Smooth muscle cell (in vitro differentiated cells): ENCODE measurements around the gene APOD. TPM values are rescaled to one million over a fixed set of nuclear protein-coding genes. Genes with fewer than 3 reads are reported as not detected.
"Not testable (repeated sequence)": the region's sequence is repeated elsewhere in the genome, so short reads cannot be mapped to it uniquely, and the experiment has no call there.

Experiments used
- DNase-seq: peaks from one replicate; lab custom pipeline; 2025; ENCODE audit not compliant: unreplicated experiment; lab: John Stamatoyannopoulos, UW
- H2AFZ ChIP-seq: fragments of 200-600 bp; sonication (generic); 2 replicates; pipeline ENCODE4 v1.6.0; 2016; ENCODE audit warnings: antibody characterized with exemption, low read depth, mild to moderate bottlenecking
- H3F3A ChIP-seq: fragments of 200-600 bp; sonication (generic); 2 replicates; pipeline ENCODE4 v1.6.0; 2017; ENCODE audit warnings: antibody characterized with exemption, low read depth
- H3K27ac ChIP-seq: fragments of 200-600 bp; sonication (generic); 2 replicates; pipeline ENCODE4 v1.5.1; 2016; ENCODE audit warnings: low read depth, mild to moderate bottlenecking
- H3K27me3 ChIP-seq: fragments of 200-600 bp; sonication (generic); 2 replicates; pipeline ENCODE4 v1.6.1; 2016; ENCODE audit warnings: low read depth, mild to moderate bottlenecking
- H3K36me3 ChIP-seq: fragments of 200-600 bp; sonication (generic); 2 replicates; pipeline ENCODE4 v1.5.1; 2016; ENCODE audit warnings: low read depth
- H3K4me1 ChIP-seq: fragments of 200-600 bp; sonication (generic); 2 replicates; pipeline ENCODE4 v1.5.1; 2016; ENCODE audit warnings: low read depth
- H3K4me2 ChIP-seq: fragments of 200-600 bp; sonication (generic); 2 replicates; pipeline ENCODE4 v1.6.0; 2016; ENCODE audit warnings: mild to moderate bottlenecking
- H3K4me3 ChIP-seq: fragments of 200-600 bp; sonication (generic); 2 replicates; pipeline ENCODE4 v1.5.1; 2016; ENCODE audit warnings: mild to moderate bottlenecking
- H3K79me2 ChIP-seq: fragments of 200-600 bp; sonication (generic); 2 replicates; pipeline ENCODE4 v1.6.0; 2016; ENCODE audit warnings: low read depth, mild to moderate bottlenecking
- H3K9ac ChIP-seq: fragments of 200-600 bp; sonication (generic); 2 replicates; pipeline ENCODE4 v1.6.0; 2016; ENCODE audit warnings: low read depth
- H3K9me3 ChIP-seq: fragments of 200-600 bp; sonication (generic); replicated peaks from 2 replicates; pipeline ENCODE4 v1.5.1; 2016; ENCODE audit warnings: low read depth
- H4K20me1 ChIP-seq: fragments of 200-600 bp; sonication (generic); 2 replicates; pipeline ENCODE4 v1.6.0; 2016; ENCODE audit warnings: low read depth
- WGBS: methylation state at CpG from one replicate; pipeline ENCODE4 v1.1.7; 2016; ENCODE audit warnings: low lambda C conversion rate; 5-methylcytosine and 5-hydroxymethylcytosine counted together
- polyA plus RNA-seq: library from polyadenylated mRNA; unstranded; fragments of >200 nt; fragmentation: Nextera tagmentation; extraction: Ambion mirVana; gene quantifications from 2 replicates; pipeline ENCODE4 v1.2.1, GENCODE V29; 2016
- total RNA-seq: library from RNA; depleted of rRNA; stranded (reverse); fragments of >200 nt; gene quantifications from 2 replicates; pipeline ENCODE4 v1.2.3, GENCODE V29; 2014
- TF ChIP-seq, protein P1 (sequence below): fragments of 200-600 bp; sonication (generic); IDR thresholded peaks from 2 replicates; pipeline ENCODE4 v1.5.1; 2017; ENCODE audit warnings: borderline replicate concordance, mild to moderate bottlenecking, antibody characterized with exemption; ENCODE audit not compliant: insufficient read depth, poor library complexity, severe bottlenecking

The APOD gene
- total and polyA plus RNA-seq, 2 experiments from 2014 or later, result 0.39 to 2.2 TPM

DNA sequence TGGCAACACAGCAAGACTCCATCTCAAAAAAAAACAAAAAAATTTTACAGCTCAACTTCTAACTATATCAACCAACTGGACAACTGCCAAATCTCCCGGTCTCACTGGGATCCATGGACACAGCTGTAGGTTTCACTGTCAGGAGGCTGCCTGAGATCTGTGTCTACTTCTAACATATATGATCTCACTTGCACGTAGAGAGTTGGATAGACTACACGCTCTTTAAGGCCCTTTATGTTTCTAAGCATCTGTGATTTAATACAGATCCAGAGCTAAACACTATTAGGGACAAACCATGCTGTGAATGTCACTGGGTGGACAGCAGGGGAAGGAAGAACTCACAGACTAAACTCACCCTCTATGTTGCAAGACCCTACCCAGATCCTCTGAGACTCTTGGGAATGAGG, 13.0 kb upstream of the APOD start:
- H2AFZ ChIP-seq, result no peak overlapping the region
- H3K79me2 ChIP-seq, result no peaks in the 10 kb centered on the region
- DNase-seq, result no peak
- H4K20me1 ChIP-seq, result no peaks in the 10 kb centered on the region
- no peaks in the 10 kb centered on the region for H3K36me3 ChIP-seq
- no peak overlapping the region for H3K9ac ChIP-seq
- WGBS, result 65% methylated on average over 3 of the region's 3 CpGs
- H3K4me1 ChIP-seq, result no peaks in the 10 kb centered on the region
- no peak overlapping the region for H3K4me2 ChIP-seq
- no peaks in the 10 kb centered on the region for H3K9me3 ChIP-seq
- TF ChIP-seq, protein P1, sequence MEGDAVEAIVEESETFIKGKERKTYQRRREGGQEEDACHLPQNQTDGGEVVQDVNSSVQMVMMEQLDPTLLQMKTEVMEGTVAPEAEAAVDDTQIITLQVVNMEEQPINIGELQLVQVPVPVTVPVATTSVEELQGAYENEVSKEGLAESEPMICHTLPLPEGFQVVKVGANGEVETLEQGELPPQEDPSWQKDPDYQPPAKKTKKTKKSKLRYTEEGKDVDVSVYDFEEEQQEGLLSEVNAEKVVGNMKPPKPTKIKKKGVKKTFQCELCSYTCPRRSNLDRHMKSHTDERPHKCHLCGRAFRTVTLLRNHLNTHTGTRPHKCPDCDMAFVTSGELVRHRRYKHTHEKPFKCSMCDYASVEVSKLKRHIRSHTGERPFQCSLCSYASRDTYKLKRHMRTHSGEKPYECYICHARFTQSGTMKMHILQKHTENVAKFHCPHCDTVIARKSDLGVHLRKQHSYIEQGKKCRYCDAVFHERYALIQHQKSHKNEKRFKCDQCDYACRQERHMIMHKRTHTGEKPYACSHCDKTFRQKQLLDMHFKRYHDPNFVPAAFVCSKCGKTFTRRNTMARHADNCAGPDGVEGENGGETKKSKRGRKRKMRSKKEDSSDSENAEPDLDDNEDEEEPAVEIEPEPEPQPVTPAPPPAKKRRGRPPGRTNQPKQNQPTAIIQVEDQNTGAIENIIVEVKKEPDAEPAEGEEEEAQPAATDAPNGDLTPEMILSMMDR, result no peak
- H3F3A ChIP-seq, result no peaks in the 10 kb centered on the region
- H3K4me3 ChIP-seq, result no peak overlapping the region
- no peaks in the 10 kb centered on the region for H3K27me3 ChIP-seq
- H3K27ac ChIP-seq, result no peak overlapping the region

DNA sequence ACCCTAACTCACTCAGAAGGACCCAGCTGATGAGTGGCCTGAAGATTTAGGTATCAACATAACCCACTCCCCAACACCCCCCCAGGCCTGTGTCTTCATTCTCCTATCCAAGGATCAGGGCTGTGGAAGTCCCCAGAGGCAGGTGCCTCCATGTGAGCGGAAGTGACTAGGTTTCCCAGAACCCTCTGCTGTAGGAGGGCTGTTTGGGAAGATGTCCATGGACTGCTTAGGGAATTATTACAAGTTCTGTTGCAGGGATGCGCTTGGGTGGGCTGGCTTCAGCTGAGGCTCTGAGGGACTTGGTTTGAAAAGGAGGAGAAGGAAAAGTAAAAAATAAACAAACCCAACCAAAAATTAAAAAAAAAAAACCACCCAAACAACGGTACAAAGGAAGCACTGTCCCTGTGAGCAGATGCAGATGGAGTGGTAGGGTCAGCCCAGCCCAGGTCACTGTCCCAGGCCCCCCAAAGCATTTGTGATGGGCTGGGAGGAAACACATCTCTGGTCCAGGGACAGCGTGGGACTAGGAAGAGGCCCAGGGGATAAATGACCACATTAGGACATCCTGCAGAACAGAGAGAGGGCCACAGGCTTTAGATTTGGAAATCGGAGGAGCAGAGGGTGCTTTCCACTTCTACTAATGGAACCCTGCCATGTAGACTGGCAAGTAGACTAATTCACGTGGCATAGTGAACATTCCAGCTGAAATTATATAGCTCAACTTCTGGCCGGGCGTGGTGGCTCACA, 12.2 kb upstream of the APOD start:
- Histone ChIP-seq H3K4me1 (no peaks in the 10 kb centered on the region), H4K20me1 (no peaks in the 10 kb centered on the region), H3K4me2 (no peak overlapping the region), H3K27ac (no peak overlapping the region), H3K36me3 (no peaks in the 10 kb centered on the region), H3K4me3 (no peak overlapping the region), H2AFZ (no peak overlapping the region), H3K9me3 (no peaks in the 10 kb centered on the region), H3K9ac (no peak overlapping the region), H3F3A (no peaks in the 10 kb centered on the region), H3K79me2 (no peaks in the 10 kb centered on the region), H3K27me3 (no peaks in the 10 kb centered on the region)
- WGBS, result 86% methylated on average over 8 of the region's 8 CpGs
- TF ChIP-seq, protein P1, result no peak
- no peak for DNase-seq

DNA sequence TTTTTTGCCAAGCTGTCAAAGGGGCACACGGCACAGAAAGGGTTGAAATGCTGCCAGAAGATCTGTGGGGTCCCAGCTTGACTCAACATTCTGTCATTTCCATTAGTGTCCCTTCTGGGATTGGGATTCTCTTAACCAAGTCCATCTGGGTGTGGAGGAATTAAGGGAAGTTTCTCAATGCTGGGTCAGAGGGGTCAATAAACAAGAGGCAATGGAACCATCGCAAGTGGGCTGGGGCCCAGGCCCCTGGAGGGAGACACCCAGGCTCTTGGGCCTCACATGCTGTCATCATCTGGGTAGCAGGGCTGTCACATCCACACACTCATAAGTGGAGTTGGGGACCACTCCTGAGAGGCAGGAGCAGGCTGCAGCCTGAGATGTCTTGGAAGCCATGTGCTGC, 8.1 kb upstream of the APOD start:
- H3K4me3 ChIP-seq, result no peak overlapping the region
- 90% methylated on average over 2 of the region's 2 CpGs for WGBS
- no peaks in the 10 kb centered on the region for H3K4me1 ChIP-seq
- H3K4me2 ChIP-seq, result no peak overlapping the region
- no peaks in the 10 kb centered on the region for H3K79me2 ChIP-seq
- no peak overlapping the region for H3K27ac ChIP-seq
- H3K9me3 ChIP-seq, result no peaks in the 10 kb centered on the region
- no peak overlapping the region for H3K9ac ChIP-seq
- no peaks in the 10 kb centered on the region for H3K36me3 ChIP-seq
- no peak overlapping the region for H2AFZ ChIP-seq
- no peaks in the 10 kb centered on the region for H3K27me3 ChIP-seq
- no peak for DNase-seq
- H3F3A ChIP-seq, result no peaks in the 10 kb centered on the region
- H4K20me1 ChIP-seq, result no peaks in the 10 kb centered on the region
- TF ChIP-seq, protein P1, result no peak

GRCh38 chr3:195591220-195591619, 7.5 kb upstream of the APOD start:
- H3K27me3 ChIP-seq, result no peaks in the 10 kb centered on the region
- H3K9ac ChIP-seq, result no peak overlapping the region
- H3F3A ChIP-seq, result no peaks in the 10 kb centered on the region
- H4K20me1 ChIP-seq, result no peaks in the 10 kb centered on the region
- no peaks in the 10 kb centered on the region for H3K36me3 ChIP-seq
- no peak overlapping the region for H3K27ac ChIP-seq
- H3K4me1 ChIP-seq, result no peaks in the 10 kb centered on the region
- no peak overlapping the region for H2AFZ ChIP-seq
- DNase-seq, result no peak
- H3K79me2 ChIP-seq, result no peaks in the 10 kb centered on the region
- H3K4me2 ChIP-seq, result no peak overlapping the region
- 90% methylated on average over 6 of the region's 6 CpGs for WGBS
- TF ChIP-seq, protein P1, result no peak
- H3K4me3 ChIP-seq, result no peak overlapping the region
- H3K9me3 ChIP-seq, result no peaks in the 10 kb centered on the region

DNA sequence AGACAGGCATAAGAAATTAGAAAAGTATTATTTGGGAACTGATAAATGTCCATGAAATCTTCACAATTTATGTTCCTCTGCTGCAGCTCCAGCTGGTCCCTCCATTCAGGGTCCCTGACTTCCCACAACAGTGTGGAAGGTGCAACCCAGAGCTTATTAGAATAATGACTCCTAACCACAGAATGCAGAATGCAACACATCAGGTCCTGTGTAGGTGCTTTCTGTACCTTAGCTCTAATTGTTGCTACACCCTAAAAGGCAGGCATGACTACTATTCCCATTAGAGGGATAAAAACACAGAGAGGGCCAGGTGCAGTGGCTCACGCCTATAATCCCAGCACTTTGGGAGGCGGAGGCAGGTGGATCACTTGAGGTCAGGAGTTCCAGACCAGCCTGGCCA, 6.6 kb upstream of the APOD start:
- not testable (repeated sequence) for H3K4me3 ChIP-seq

More for the DNA sequence above, 6.6 kb upstream of the APOD start:
- not testable (repeated sequence) for H2AFZ ChIP-seq, H3F3A ChIP-seq, H3K4me1 ChIP-seq, DNase-seq, H3K36me3 ChIP-seq, H3K27me3 ChIP-seq, H4K20me1 ChIP-seq, H3K79me2 ChIP-seq, H3K4me2 ChIP-seq, H3K27ac ChIP-seq, H3K9me3 ChIP-seq, H3K9ac ChIP-seq
- WGBS, result 93% methylated on average over 2 of the region's 2 CpGs
